GM12891 (cell line): ENCODE results near the gene GRAMD2B.

ENCODE experiments used
- POLR2A ChIP-seq: IDR thresholded peaks from 2 replicates; pipeline ENCODE4 v1.6.1; 2011; ENCODE audit warnings: low read depth, low read length, control low read depth
- POLR2AphosphoS5 ChIP-seq: IDR thresholded peaks from 2 replicates; pipeline ENCODE4 v1.6.1; 2011; ENCODE audit warnings: low read depth, low read length, control low read depth
- SPI1 ChIP-seq: IDR thresholded peaks from 2 replicates; pipeline ENCODE4 v1.6.1; 2011; ENCODE audit warnings: low read depth, low read length, control low read depth
- TAF1 ChIP-seq: IDR thresholded peaks from 2 replicates; pipeline ENCODE4 v1.6.1; 2011; ENCODE audit warnings: low read depth, low read length, control low read depth

- TF ChIP-seq TAF1 (no peak), POLR2A (no peak), POLR2AphosphoS5 (no peak), SPI1 (no peak)
These were observed 6.0 kb upstream of the GRAMD2B start for GRCh38 chr5:126417178-126417577.
